Endothelial cell of umbilical vein (primary cell): Measurements from ENCODE around the gene SURF1. TPM values are rescaled to one million over a fixed set of nuclear protein-coding genes. Genes with fewer than 3 reads are reported as not detected.

Experiments
- BruUV-seq: library from RNA; stranded (reverse); fragments of 400-500 nt; replicated peaks from 2 replicates; lab custom pipeline; 2021; lab: Mats Ljungman, UMichigan
- CTCF ChIA-PET: fragments of 300-600, 350-600 bp; sonication (Branson Sonifier 250); formaldehyde crosslinking; loops from one replicate; lab custom pipeline; 2021; ENCODE audit warnings: antibody characterized with exemption, inconsistent platforms; lab: Charles Lee
- POLR2A ChIA-PET: fragments of 300-600, 350-600 bp; sonication (Branson Sonifier 250); formaldehyde crosslinking; loops from one replicate; lab custom pipeline; 2021; ENCODE audit warnings: antibody characterized with exemption, inconsistent platforms; lab: Charles Lee
- DNase-seq: peaks from one replicate; pipeline ENCODE4 v3.0.0-alpha.2; 2011; ENCODE audit warnings: low read depth, low spot score
- FAIRE-seq: peaks from 2 replicates; lab custom pipeline; 2011; peaks lifted over from hg19 to GRCh38; lab: Jason Lieb, UNC
- H2AFZ ChIP-seq: 2 replicates; pipeline ENCODE4 v1.6.0; 2012; ENCODE audit warnings: low read depth, low read length, control low read depth, inconsistent platforms
- H3K27ac ChIP-seq: 2 replicates; pipeline ENCODE4 v1.5.1; 2011; ENCODE audit warnings: low read depth, mild to moderate bottlenecking, control low read depth, low read length, moderate library complexity; ENCODE audit not compliant: insufficient read depth
- H3K27me3 ChIP-seq, 2 experiments: 2 replicates each; pipeline versions ENCODE4 v1.6.0 to v1.6.1; 2011; ENCODE audit warnings: low read length in 2 of 2, mixed read lengths in 1 of 2; ENCODE audit not compliant: control insufficient read depth in 2 of 2, insufficient read depth in 2 of 2
- H3K36me3 ChIP-seq, 2 experiments: 2 replicates in 1 of 2; 3 replicates in 1 of 2; pipeline ENCODE4 v1.5.1; 2011; ENCODE audit warnings: low read length in 2 of 2, mild to moderate bottlenecking in 1 of 2, moderate library complexity in 1 of 2; ENCODE audit not compliant: control insufficient read depth in 2 of 2, insufficient read depth in 2 of 2; ENCODE audit errors: extremely low read depth in 1 of 2
- H3K4me1 ChIP-seq: 3 replicates; pipeline ENCODE4 v1.5.1; 2011; ENCODE audit warnings: mild to moderate bottlenecking, low read length; ENCODE audit not compliant: control insufficient read depth, insufficient read depth; ENCODE audit errors: extremely low read depth
- H3K4me2 ChIP-seq: 2 replicates; pipeline ENCODE4 v1.6.1; 2011; ENCODE audit warnings: low read length, control low read depth, mixed read lengths; ENCODE audit not compliant: insufficient read depth
- H3K4me3 ChIP-seq, 3 experiments: fragments of 200-600 bp in 1 of 3; sonication (generic), shearing (Covaris generic) in 1 of 3; replicated peaks in 1 of 3; 2 replicates each; pipeline ENCODE4 v1.5.1; 2011 to 2016; ENCODE audit warnings: control low read depth in 3 of 3, low read length in 3 of 3, mild to moderate bottlenecking in 2 of 3, inconsistent platforms in 1 of 3, low read depth in 1 of 3, moderate library complexity in 1 of 3; ENCODE audit not compliant: insufficient read depth in 1 of 3
- H3K79me2 ChIP-seq: 2 replicates; pipeline ENCODE4 v1.6.0; 2012; ENCODE audit warnings: low read length, inconsistent platforms; ENCODE audit not compliant: control insufficient read depth, insufficient read depth
- H3K9ac ChIP-seq: replicated peaks from 2 replicates; pipeline ENCODE3; 2011; ENCODE audit warnings: low read length, control low read depth; ENCODE audit not compliant: insufficient read depth; ENCODE audit errors: extremely low read depth
- H3K9me1 ChIP-seq: replicated peaks from 3 replicates; pipeline ENCODE4 v1.6.0; 2011; ENCODE audit warnings: mild to moderate bottlenecking, low read length; ENCODE audit not compliant: control insufficient read depth, insufficient read depth; ENCODE audit errors: extremely low read depth
- H3K9me3 ChIP-seq: replicated peaks from 2 replicates; pipeline ENCODE4 v1.5.1; 2012; ENCODE audit warnings: low read length, inconsistent platforms; ENCODE audit not compliant: control insufficient read depth, insufficient read depth
- H4K20me1 ChIP-seq: replicated peaks from 2 replicates; pipeline ENCODE3; 2011; ENCODE audit warnings: mild to moderate bottlenecking, low read length; ENCODE audit not compliant: control insufficient read depth, insufficient read depth; ENCODE audit errors: extremely low read depth
- CTCF ChIP-seq, 2 donors: IDR thresholded peaks; 1 replicate in 1 of 2; 2 replicates in 1 of 2; pipeline ENCODE4 v1.5.1; 2011; ENCODE audit warnings: low read length in 2 of 2, mild to moderate bottlenecking in 2 of 2, moderate library complexity in 2 of 2, control low read depth in 1 of 2, inconsistent platforms in 1 of 2, low read depth in 1 of 2; ENCODE audit not compliant: insufficient read depth in 1 of 2; ENCODE audit errors: extremely low read depth in 1 of 2
- EZH2 ChIP-seq: IDR thresholded peaks from 2 replicates; pipeline ENCODE4 v1.6.1; 2012; ENCODE audit warnings: borderline replicate concordance, low read depth, mild to moderate bottlenecking, moderate library complexity, low read length, inconsistent platforms; ENCODE audit not compliant: severe bottlenecking
- FOS ChIP-seq: IDR thresholded peaks from 2 replicates; pipeline ENCODE4 v1.6.1; 2011; ENCODE audit warnings: mild to moderate bottlenecking, low read length, moderate library complexity, borderline replicate concordance; ENCODE audit not compliant: insufficient read depth
- GATA2 ChIP-seq: IDR thresholded peaks from 2 replicates; pipeline ENCODE4 v1.7.0; 2011; ENCODE audit warnings: low read depth, mild to moderate bottlenecking, moderate library complexity, mixed read lengths, low read length; ENCODE audit not compliant: insufficient read length, insufficient read depth
- JUN ChIP-seq: IDR thresholded peaks from 2 replicates; pipeline ENCODE4 v1.6.1; 2011; ENCODE audit warnings: borderline replicate concordance, low read depth; ENCODE audit not compliant: insufficient read length, insufficient read depth
- MAX ChIP-seq: IDR thresholded peaks from 2 replicates; pipeline ENCODE4 v1.6.1; 2011; ENCODE audit not compliant: insufficient read depth, insufficient read length
- MYC ChIP-seq: IDR thresholded peaks from one replicate; pipeline ENCODE4 v1.6.1; 2011; ENCODE audit warnings: mild to moderate bottlenecking, low read depth, low read length
- POLR2A ChIP-seq: IDR thresholded peaks from 2 replicates; pipeline ENCODE4 v1.6.1; 2012; ENCODE audit warnings: low read depth, mild to moderate bottlenecking, control low read depth, low read length
- POLR2AphosphoS5 ChIP-seq: IDR thresholded peaks from 2 replicates; pipeline ENCODE4 v1.6.1; 2012; ENCODE audit warnings: low read depth, mild to moderate bottlenecking, control low read depth, low read length, moderate library complexity; ENCODE audit not compliant: insufficient read depth
- dilution Hi-C: fragments of 300-500 bp; cut with MboI; formaldehyde crosslinking; loops from one replicate; pipeline ENCODE4 v1.15.0; 2019; ENCODE audit warnings: low sequenced_read_pairs; ENCODE audit not compliant: extremely low pct_ligation_motif_present
- intact Hi-C: fragments of 100-400 bp; cut with micrococcal nuclease; formaldehyde crosslinking; loops from one replicate; pipeline ENCODE4 v1.10.0; 2022
- polyA plus RNA-seq, 4 experiments: library from polyadenylated mRNA; depleted of rRNA in 3 of 4; stranded (reverse) in 3 of 4; unstranded in 1 of 4; fragments of >200 nt; gene quantifications; 2 replicates each; pipeline versions ENCODE4 v1.2.1 to v1.2.3, GENCODE V29; 2011 to 2012; ENCODE audit warnings: missing spikeins in 1 of 4
- total RNA-seq: library from RNA; stranded (reverse); gene quantifications from 2 replicates; pipeline ENCODE4 v1.2.3, GENCODE V29; 2021

The SURF1 gene
- total and polyA plus RNA-seq, 2 donors (not counting 3 experiments of a cell fraction or from before 2014, with no cell fraction given), result 22.8 to 27.1 TPM

- FAIRE-seq, result no peak
- peaks cover 11 to 39% of the 10 kb centered on the region in 2 experiments for H3K36me3 ChIP-seq
These were observed 22.1 kb downstream of the SURF1 start for GRCh38 chr9:133334161-133334560.

More at GRCh38 chr9:133334161-133334560, 22.1 kb downstream of the SURF1 start:
- Histone ChIP-seq H3K27me3 (no peaks in the 10 kb centered on the region), H3K79me2 (peaks cover 23% of the 10 kb centered on the region), H3K9me3 (no peaks in the 10 kb centered on the region), H3K4me1 (peaks cover 7% of the 10 kb centered on the region), H3K4me3 (no peak overlapping the region), H3K4me2 (no peak overlapping the region), H4K20me1 (no peaks in the 10 kb centered on the region), H2AFZ (no peak overlapping the region), H3K9ac (no peak overlapping the region), H3K27ac (no peak overlapping the region), H3K9me1 (no peaks in the 10 kb centered on the region)
- TF ChIP-seq JUN (no peak), GATA2 (no peak), FOS (no peak), MAX (no peak), EZH2 (no peak), CTCF (IDR thresholded peaks at IDR 0.05; ENCODE audit: extremely low read depth in 1 of 2, insufficient read depth in 1 of 2, low read depth in 1 of 2, low read length in 2 of 2) (no peak), POLR2A (no peak), MYC (no peak), POLR2AphosphoS5 (no peak)
- POLR2A ChIA-PET, result no interaction called here
- BruUV-seq, result no TSS peak
- CTCF ChIA-PET, result interaction anchor here (0.7 to 2.4 kb wide), 2 partner anchors 95 to 148 kb away, joined by 3 to 18 read pairs; no protein-coding TSS in a partner anchor
- no peak for DNase-seq
- intact Hi-C loops, result no loop called here
- dilution Hi-C loops, result no loop called here
